ENCODE results near the gene SUPT3H.
"Not testable (repeated sequence)": the region's sequence is repeated elsewhere in the genome, so short reads cannot be mapped to it uniquely, and the experiment has no call there.

The SUPT3H gene

GRCh38 chr6:45057711-45058110 is 320.0 kb downstream of the SUPT3H start:
- no peak for DNase-seq (ENCODE audit: low read depth)

GRCh38 chr6:45054610-45055009 is 323.1 kb downstream of the SUPT3H start:
- DNase-seq (ENCODE audit: low read depth): no peak

GRCh38 chr6:45052325-45052724 is 325.4 kb downstream of the SUPT3H start:
- no peak for DNase-seq (ENCODE audit: low read depth)

- no peak for DNase-seq (ENCODE audit: low read depth)
Measured at GRCh38 chr6:45049188-45049843, 328.4 kb downstream of the SUPT3H start.

- DNase-seq (ENCODE audit: low read depth): no peak
Measured at GRCh38 chr6:45047573-45047972, 330.2 kb downstream of the SUPT3H start.

- DNase-seq (ENCODE audit: low read depth): no peak
Measured at GRCh38 chr6:45045253-45045601, 332.5 kb downstream of the SUPT3H start.

GRCh38 chr6:45044510-45045252 is 333.1 kb downstream of the SUPT3H start:
- DNase-seq (ENCODE audit: low read depth): no peak

GRCh38 chr6:45044086-45044485 is 333.6 kb downstream of the SUPT3H start:
- DNase-seq (ENCODE audit: low read depth): no peak

- DNase-seq (ENCODE audit: low read depth): not testable (repeated sequence)
Measured at GRCh38 chr6:45042673-45043072, 335.1 kb downstream of the SUPT3H start.

GRCh38 chr6:45038226-45038625 is 339.5 kb downstream of the SUPT3H start:
- DNase-seq (ENCODE audit: low read depth): no peak

- DNase-seq (ENCODE audit: low read depth): no peak
Measured at GRCh38 chr6:45036103-45036502, 341.6 kb downstream of the SUPT3H start.

- no peak for DNase-seq (ENCODE audit: low read depth)
Measured at GRCh38 chr6:45032426-45032825, 345.3 kb downstream of the SUPT3H start.

- no peak for DNase-seq (ENCODE audit: low read depth)
Measured at GRCh38 chr6:45031601-45032000, 346.1 kb downstream of the SUPT3H start.

GRCh38 chr6:45027126-45027525 is 350.6 kb downstream of the SUPT3H start:
- no peak for DNase-seq (ENCODE audit: low read depth)

GRCh38 chr6:45026003-45026516 is 351.7 kb downstream of the SUPT3H start:
- DNase-seq (ENCODE audit: low read depth): no peak

- no peak for DNase-seq (ENCODE audit: low read depth)
Measured at GRCh38 chr6:45024610-45025009, 353.1 kb downstream of the SUPT3H start.

GRCh38 chr6:45021676-45022075 is 356.1 kb downstream of the SUPT3H start:
- DNase-seq (ENCODE audit: low read depth): no peak

GRCh38 chr6:45012687-45013086 is 365.0 kb downstream of the SUPT3H start:
- no peak for DNase-seq (ENCODE audit: low read depth)

GRCh38 chr6:45009576-45009975 is 368.2 kb downstream of the SUPT3H start:
- no peak for DNase-seq (ENCODE audit: low read depth)

- no peak for DNase-seq (ENCODE audit: low read depth)
Measured at GRCh38 chr6:45006893-45007292, 370.8 kb downstream of the SUPT3H start.

GRCh38 chr6:45003961-45004360 is 373.8 kb downstream of the SUPT3H start:
- no peak for DNase-seq (ENCODE audit: low read depth)

- DNase-seq (ENCODE audit: low read depth): no peak
Measured at GRCh38 chr6:45003387-45003786, 374.3 kb downstream of the SUPT3H start.

GRCh38 chr6:45002390-45003105 is 375.2 kb downstream of the SUPT3H start:
- DNase-seq (ENCODE audit: low read depth): no peak

Measured in GM04503 (cell line).